ENCODE results near the gene MAOB.

The MAOB gene

GRCh38 chrX:43827791-43828190 lies 54.5 kb downstream of the MAOB start:
- DNase-seq (ENCODE audit: low spot score), result no peak
- no peak overlapping the region for H3K27ac ChIP-seq
- ChIA-PET POLR2A (ENCODE audit: low non-redundant PET) (no interaction called here), CTCF (no interaction called here)
- no peak for TF ChIP-seq CTCF (conservative IDR thresholded peaks at IDR 0.05; ENCODE audit: low read depth)

- H3K27ac ChIP-seq, result no peak overlapping the region
- POLR2A ChIA-PET (ENCODE audit: low non-redundant PET), result no interaction called here
- TF ChIP-seq CTCF (conservative IDR thresholded peaks at IDR 0.05; ENCODE audit: low read depth), result no peak
- DNase-seq (ENCODE audit: low spot score), result peak; percentile 17
- CTCF ChIA-PET, result no interaction called here
These were observed 60.2 kb downstream of the MAOB start for GRCh38 chrX:43822014-43822413.

- TF ChIP-seq CTCF (conservative IDR thresholded peaks at IDR 0.05; ENCODE audit: low read depth), result no peak
- no peak for DNase-seq (ENCODE audit: low spot score)
- no peak overlapping the region for H3K27ac ChIP-seq
- ChIA-PET CTCF (no interaction called here), POLR2A (ENCODE audit: low non-redundant PET) (no interaction called here)
These were observed 64.8 kb downstream of the MAOB start for GRCh38 chrX:43817444-43817843.

GRCh38 chrX:43815209-43815608 lies 67.0 kb downstream of the MAOB start:
- H3K27ac ChIP-seq, result no peak overlapping the region
- no peak for TF ChIP-seq CTCF (conservative IDR thresholded peaks at IDR 0.05; ENCODE audit: low read depth)
- ChIA-PET CTCF (no interaction called here), POLR2A (ENCODE audit: low non-redundant PET) (no interaction called here)
- no peak for DNase-seq (ENCODE audit: low spot score)

GRCh38 chrX:43813898-43814297 lies 68.4 kb downstream of the MAOB start:
- no peak for TF ChIP-seq CTCF (conservative IDR thresholded peaks at IDR 0.05; ENCODE audit: low read depth)
- DNase-seq (ENCODE audit: low spot score), result no peak
- H3K27ac ChIP-seq, result no peak overlapping the region
- POLR2A ChIA-PET (ENCODE audit: low non-redundant PET), result no interaction called here
- CTCF ChIA-PET, result no interaction called here

GRCh38 chrX:43813319-43813718 lies 68.9 kb downstream of the MAOB start:
- CTCF ChIA-PET, result no interaction called here
- no peak for TF ChIP-seq CTCF (conservative IDR thresholded peaks at IDR 0.05; ENCODE audit: low read depth)

GRCh38 chrX:43809463-43809862 lies 72.8 kb downstream of the MAOB start:
- no peak overlapping the region; the same call in 1 of the 2 replicates for H3K27ac ChIP-seq
- DNase-seq (ENCODE audit: low spot score), result no peak
- CTCF ChIA-PET, result no interaction called here
- POLR2A ChIA-PET (ENCODE audit: low non-redundant PET), result no interaction called here
- TF ChIP-seq CTCF (conservative IDR thresholded peaks at IDR 0.05; ENCODE audit: low read depth), result no peak

More at GRCh38 chrX:43813319-43813718, 68.9 kb downstream of the MAOB start:
- no peak for DNase-seq (ENCODE audit: low spot score)
- POLR2A ChIA-PET (ENCODE audit: low non-redundant PET), result no interaction called here
- H3K27ac ChIP-seq, result no peak overlapping the region

Data from RWPE1 (cell line).